ENCODE measurements around the gene FUT8. TPM values are rescaled to one million over a fixed set of nuclear protein-coding genes. Genes with fewer than 3 reads are reported as not detected.

Gene FUT8
- total RNA-seq, 1 experiment from 2014 or later = 42.3 TPM

- TF ChIP-seq TCF7L2 (IDR thresholded peaks at IDR 0.05; ENCODE audit: borderline replicate concordance, extremely low read depth, insufficient read depth, insufficient read length) (no peak), EZH2 (IDR thresholded peaks at IDR 0.05) (no peak), MAX (IDR thresholded peaks at IDR 0.05) (no peak), CTCF (IDR thresholded peaks at IDR 0.05 in 2 of 3, conservative IDR thresholded peaks at IDR 0.05 in 1 of 3; ENCODE audit: borderline replicate concordance in 1 of 3, insufficient read depth in 1 of 3, low read depth in 2 of 3, low read length in 2 of 3) (no peak), RAD21 (IDR thresholded peaks at IDR 0.05; ENCODE audit: low read depth) (no peak), ZBTB33 (IDR thresholded peaks at IDR 0.05; ENCODE audit: extremely low read depth, insufficient replicate concordance, low read length) (no peak), YY1 (IDR thresholded peaks at IDR 0.05; ENCODE audit: extremely low read depth, insufficient replicate concordance, low read depth, low read length) (no peak), POLR2A (IDR thresholded peaks at IDR 0.05; ENCODE audit: borderline replicate concordance, extremely low read depth, insufficient read depth, insufficient read length) (no peak), SIN3A (IDR thresholded peaks at IDR 0.05; ENCODE audit: low read depth) (no peak), JUND (IDR thresholded peaks at IDR 0.05) (no peak), EGR1 (IDR thresholded peaks at IDR 0.05; ENCODE audit: low read depth) (no peak)
- DNase-seq (ENCODE audit: low read depth, low spot score) = no peak
- H3K27ac ChIP-seq (ENCODE audit: low read depth, low read length) = no peak overlapping the region
- H3K4me1 ChIP-seq (ENCODE audit: control insufficient read depth in 1 of 2, insufficient read depth in 2 of 2, low read length in 2 of 2) = no peaks in the 10 kb centered on the region
- no peaks in the 10 kb centered on the region for H3K27me3 ChIP-seq (ENCODE audit: insufficient read depth, low read length)
- ChIA-PET CTCF (no interaction called here), POLR2A (no interaction called here), RAD21 (ENCODE audit: low non-redundant PET in 1 of 2, low total read pairs in 2 of 2, uncharacterized antibody in 2 of 2, unreplicated experiment in 2 of 2) (no interaction called here)
- intact Hi-C loops (cut with micrococcal nuclease) = no loop called here
- H2AFZ ChIP-seq (ENCODE audit: low read depth, low read length, poor library complexity, severe bottlenecking) = no peak overlapping the region
- no peak overlapping the region for H3K4me3 ChIP-seq (replicated peaks in 1 of 2; ENCODE audit: low read depth in 1 of 2, low read length in 2 of 2)
- H3K79me2 ChIP-seq (ENCODE audit: insufficient read depth, low read length) = no peaks in the 10 kb centered on the region
- no peak overlapping the region for H3K9ac ChIP-seq (ENCODE audit: low read length)
- no TSS peak for BruUV-seq (replicated peaks)
- H3K4me2 ChIP-seq (ENCODE audit: low read length) = no peak overlapping the region
- no peaks in the 10 kb centered on the region for H4K20me1 ChIP-seq (ENCODE audit: insufficient read depth)
- H3K9me3 ChIP-seq (ENCODE audit: control insufficient read depth in 1 of 2, insufficient read depth in 1 of 2, low read depth in 1 of 2, low read length in 2 of 2) = no peaks in the 10 kb centered on the region
- H3K36me3 ChIP-seq (ENCODE audit: control insufficient read depth in 1 of 2, insufficient read depth in 2 of 2, low read length in 2 of 2) = no peaks in the 10 kb centered on the region
- no peaks in the 10 kb centered on the region for H3K9me2 ChIP-seq (ENCODE audit: insufficient read depth)
- no peak for ATAC-seq
These were observed 39.4 kb upstream of the FUT8 start for GRCh38 chr14:65373016-65373670.

All from HCT116 (cell line).